PC-3 (cell line): ENCODE measurements around the gene KCNQ1. TPM values are rescaled to one million over a fixed set of nuclear protein-coding genes. Genes with fewer than 3 reads are reported as not detected.

Experiments used
- ATAC-seq: fragments of 200-7000 bp; cut with Tn5 transposase; 2 replicates; pipeline ENCODE4 v1.9.1; 2020; ENCODE audit warnings: mild to moderate bottlenecking, moderate library complexity
- BruUV-seq: library from RNA; stranded (reverse); fragments of 400-500 nt; replicated peaks from 2 replicates; lab custom pipeline; 2021; lab: Mats Ljungman, UMichigan
- CTCF ChIA-PET: fragments of 300-600 bp; sonication (Branson Sonifier 250); formaldehyde crosslinking; loops from one replicate; lab custom pipeline; 2022; ENCODE audit warnings: antibody characterized with exemption; lab: Charles Lee
- POLR2A ChIA-PET: fragments of 300-600 bp; sonication (Branson Sonifier 250); formaldehyde crosslinking; loops from one replicate; lab custom pipeline; 2022; ENCODE audit warnings: antibody characterized with exemption; ENCODE audit not compliant: unreplicated experiment; lab: Charles Lee
- DNase-seq: peaks from one replicate; pipeline ENCODE4 v3.0.0-alpha.2; 2015
- H2AFZ ChIP-seq: fragments of 300-600 bp; sonication (generic); 2 replicates; pipeline ENCODE4 v1.6.0; 2016; ENCODE audit warnings: antibody characterized with exemption, low read length
- H3F3A ChIP-seq: fragments of 300-600 bp; sonication (generic); one replicate; pipeline ENCODE4 v1.6.0; 2017; ENCODE audit warnings: antibody characterized with exemption, low read length, control low read depth, mild to moderate bottlenecking; ENCODE audit not compliant: unreplicated experiment
- H3K27ac ChIP-seq: fragments of 300-600 bp; sonication (generic); 2 replicates; pipeline ENCODE4 v1.5.1; 2016; ENCODE audit warnings: mild to moderate bottlenecking, low read length
- H3K27me3 ChIP-seq: fragments of 300-600 bp; sonication (generic); 2 replicates; pipeline ENCODE4 v1.6.1; 2016; ENCODE audit warnings: low read length, mixed read lengths
- H3K36me3 ChIP-seq: fragments of 300-600 bp; sonication (generic); 2 replicates; pipeline ENCODE4 v1.6.1; 2016; ENCODE audit warnings: low read depth, mixed run types, low read length, mixed read lengths
- H3K4me1 ChIP-seq: fragments of 300-600 bp; sonication (generic); 2 replicates; pipeline ENCODE4 v1.5.1; 2016; ENCODE audit warnings: low read length; ENCODE audit not compliant: insufficient read depth
- H3K4me2 ChIP-seq: fragments of 300-600 bp; sonication (generic); 2 replicates; pipeline ENCODE4 v1.6.0; 2016; ENCODE audit warnings: low read length
- H3K4me3 ChIP-seq: fragments of 300-600 bp; sonication (generic); 2 replicates; pipeline ENCODE4 v1.5.1; 2016; ENCODE audit warnings: mild to moderate bottlenecking, low read length, mixed read lengths
- H3K79me2 ChIP-seq: fragments of 300-600 bp; sonication (generic); 2 replicates; pipeline ENCODE4 v1.6.1; 2017; ENCODE audit warnings: low read length, mixed read lengths
- H3K9ac ChIP-seq: fragments of 300-600 bp; sonication (generic); 2 replicates; pipeline ENCODE4 v1.6.0; 2016; ENCODE audit warnings: mild to moderate bottlenecking, low read length
- H3K9me2 ChIP-seq: fragments of 300-600 bp; sonication (generic); replicated peaks from 2 replicates; pipeline ENCODE4 v1.6.1; 2016; ENCODE audit warnings: mixed run types, low read length, mixed read lengths
- H3K9me3 ChIP-seq: fragments of 300-600 bp; sonication (generic); 2 replicates; pipeline ENCODE4 v1.6.1; 2016; ENCODE audit warnings: low read length, mixed read lengths
- H4K20me1 ChIP-seq: fragments of 300-600 bp; sonication (generic); 2 replicates; pipeline ENCODE4 v1.6.1; 2016; ENCODE audit warnings: low read length, mixed read lengths
- EZH2 ChIP-seq: fragments of 300-600 bp; sonication (generic); IDR thresholded peaks from one replicate; pipeline ENCODE4 v1.6.1; 2017; ENCODE audit warnings: antibody characterized with exemption, mild to moderate bottlenecking, low read length; ENCODE audit not compliant: unreplicated experiment
- EZH2phosphoT487 ChIP-seq: fragments of 300-600 bp; sonication (generic); IDR thresholded peaks from 2 replicates; pipeline ENCODE4 v1.6.1; 2018; ENCODE audit warnings: mild to moderate bottlenecking, antibody characterized with exemption, low read length, borderline replicate concordance
- intact Hi-C: fragments of 100-400 bp; cut with micrococcal nuclease; formaldehyde crosslinking; loops from 2 replicates; pipeline ENCODE4 v1.9.0; 2023
- total RNA-seq: library from RNA; depleted of rRNA; stranded (reverse); fragments of >200 nt; gene quantifications from 2 replicates; pipeline ENCODE4 v1.2.3, GENCODE V29; 2014
- TF ChIP-seq, protein P1 (sequence below): fragments of 300-600 bp; sonication (generic); conservative IDR thresholded peaks from 2 replicates; pipeline ENCODE4 v1.5.1; 2017; ENCODE audit warnings: antibody characterized with exemption, low read depth, mild to moderate bottlenecking, low read length

Gene KCNQ1
- total RNA-seq, 1 experiment from 2014 or later, result 0.40 TPM

DNA sequence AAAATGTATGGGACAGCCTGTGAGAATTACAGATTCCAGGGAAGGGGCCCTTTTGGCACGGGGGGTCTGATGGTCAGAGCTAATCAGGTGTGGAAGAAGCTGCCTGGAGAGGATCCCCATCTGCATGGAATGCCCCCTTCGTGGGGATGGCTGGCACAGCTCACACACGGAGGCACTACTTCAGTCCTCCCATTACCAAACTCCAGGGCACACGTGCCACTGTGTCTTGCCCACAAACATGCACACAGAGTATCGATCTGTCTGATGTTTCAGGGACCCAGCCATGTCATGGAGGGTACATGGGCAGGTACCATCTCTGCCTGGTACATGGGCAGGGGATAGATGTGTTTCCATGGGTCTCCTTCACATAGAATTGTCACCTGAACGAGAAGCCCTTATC, 240.2 kb downstream of the KCNQ1 start:
- Histone ChIP-seq H4K20me1 (peaks cover 26% of the 10 kb centered on the region; the same call in 1 of the 2 replicates), H3K27ac (no peak overlapping the region), H3K36me3 (no peaks in the 10 kb centered on the region), H3K27me3 (no peaks in the 10 kb centered on the region), H3K9ac (no peak overlapping the region), H3K79me2 (peaks cover 81% of the 10 kb centered on the region), H3K4me1 (no peaks in the 10 kb centered on the region), H3K4me3 (no peak overlapping the region), H3K4me2 (no peak overlapping the region), H3K9me2 (no peaks in the 10 kb centered on the region), H3F3A (no peaks in the 10 kb centered on the region), H3K9me3 (no peaks in the 10 kb centered on the region), H2AFZ (no peak overlapping the region)
- no peak for ATAC-seq
- no peak for DNase-seq
- intact Hi-C loops, result no loop called here
- TF ChIP-seq, protein P1, sequence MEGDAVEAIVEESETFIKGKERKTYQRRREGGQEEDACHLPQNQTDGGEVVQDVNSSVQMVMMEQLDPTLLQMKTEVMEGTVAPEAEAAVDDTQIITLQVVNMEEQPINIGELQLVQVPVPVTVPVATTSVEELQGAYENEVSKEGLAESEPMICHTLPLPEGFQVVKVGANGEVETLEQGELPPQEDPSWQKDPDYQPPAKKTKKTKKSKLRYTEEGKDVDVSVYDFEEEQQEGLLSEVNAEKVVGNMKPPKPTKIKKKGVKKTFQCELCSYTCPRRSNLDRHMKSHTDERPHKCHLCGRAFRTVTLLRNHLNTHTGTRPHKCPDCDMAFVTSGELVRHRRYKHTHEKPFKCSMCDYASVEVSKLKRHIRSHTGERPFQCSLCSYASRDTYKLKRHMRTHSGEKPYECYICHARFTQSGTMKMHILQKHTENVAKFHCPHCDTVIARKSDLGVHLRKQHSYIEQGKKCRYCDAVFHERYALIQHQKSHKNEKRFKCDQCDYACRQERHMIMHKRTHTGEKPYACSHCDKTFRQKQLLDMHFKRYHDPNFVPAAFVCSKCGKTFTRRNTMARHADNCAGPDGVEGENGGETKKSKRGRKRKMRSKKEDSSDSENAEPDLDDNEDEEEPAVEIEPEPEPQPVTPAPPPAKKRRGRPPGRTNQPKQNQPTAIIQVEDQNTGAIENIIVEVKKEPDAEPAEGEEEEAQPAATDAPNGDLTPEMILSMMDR, result no peak
- TF ChIP-seq EZH2phosphoT487 (no peak), EZH2 (no peak)
- CTCF ChIA-PET, result no interaction called here
- POLR2A ChIA-PET, result no interaction called here
- no TSS peak for BruUV-seq

DNA sequence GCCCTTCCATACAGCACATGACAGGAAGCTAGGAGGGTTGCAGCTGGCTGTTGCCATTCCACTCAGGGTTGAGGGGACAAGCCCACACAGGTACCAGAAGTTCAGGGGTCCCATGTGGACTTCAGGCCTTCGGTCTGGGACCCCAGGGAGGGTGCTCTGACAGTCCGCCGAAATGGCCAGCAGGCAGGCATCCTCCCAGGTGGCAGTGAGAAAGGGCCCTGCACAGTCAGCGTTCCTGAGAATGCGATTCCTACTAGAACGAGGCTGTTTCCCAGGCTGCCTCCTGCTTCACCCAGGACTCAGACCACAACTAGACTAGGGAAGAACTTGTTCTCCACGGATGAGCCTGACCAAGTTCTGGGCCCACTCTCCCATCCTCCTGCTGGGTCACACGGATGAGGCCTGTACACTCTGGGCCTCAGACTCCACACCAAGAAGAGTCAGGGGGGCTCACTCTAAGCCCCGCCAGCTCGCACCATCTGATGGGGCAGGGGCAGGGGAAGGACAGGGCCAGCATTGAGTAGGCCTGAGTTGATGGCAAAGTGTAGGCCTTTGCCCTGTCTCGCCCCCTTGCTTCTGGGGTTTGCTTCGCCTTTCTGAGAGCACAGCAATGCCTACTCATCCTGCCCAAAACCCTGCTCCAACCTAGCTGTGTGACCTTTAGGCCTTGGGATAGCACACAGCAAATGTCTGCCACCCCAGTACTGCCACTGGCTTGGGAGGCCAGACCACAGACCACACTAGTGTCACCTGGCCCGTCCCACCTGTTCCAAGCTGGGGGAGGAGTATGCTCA, 241.0 kb downstream of the KCNQ1 start:
- Histone ChIP-seq H4K20me1 (peaks cover 26% of the 10 kb centered on the region; the same call in 1 of the 2 replicates), H3K9ac (no peak overlapping the region), H3K9me2 (no peaks in the 10 kb centered on the region), H2AFZ (no peak overlapping the region), H3K4me3 (no peak overlapping the region), H3K79me2 (peaks cover 85% of the 10 kb centered on the region), H3K27ac (no peak overlapping the region), H3F3A (no peaks in the 10 kb centered on the region), H3K36me3 (0 out of 2 replicates have a peak, but pooled peaks cover 3% of the 10 kb centered on the region), H3K9me3 (no peaks in the 10 kb centered on the region), H3K27me3 (no peaks in the 10 kb centered on the region), H3K4me1 (no peaks in the 10 kb centered on the region), H3K4me2 (no peak overlapping the region)
- ChIA-PET CTCF (no interaction called here), POLR2A (no interaction called here)
- TF ChIP-seq, protein P1, result no peak
- TF ChIP-seq EZH2, result no peak
- TF ChIP-seq EZH2phosphoT487, result no peak
- intact Hi-C loops, result no loop called here
- ATAC-seq (no peak), DNase-seq (no peak)
- BruUV-seq, result no TSS peak
